ENCODE results near the gene GPC6. TPM values are rescaled to one million over a fixed set of nuclear protein-coding genes. Genes with fewer than 3 reads are reported as not detected.

Gene GPC6
- total and polyA plus RNA-seq, 9 of the 15 experiments (the other 6 are each of a cell fraction or from before 2014, with no cell fraction given), result under 0.01 to 0.20 (median 0.01) TPM; not detected in 4

- no peaks in the 10 kb centered on the region for H3K27me3 ChIP-seq (ENCODE audit: control insufficient read depth in 2 of 2, insufficient read depth in 2 of 2, low read length in 2 of 2)
- H3K36me3 ChIP-seq (ENCODE audit: control insufficient read depth, insufficient read depth, low read length), result no peaks in the 10 kb centered on the region
- H3K4me1 ChIP-seq (replicated peaks in 1 of 2; ENCODE audit: control insufficient read depth in 2 of 2, insufficient read depth in 2 of 2, low read length in 2 of 2), result no peaks in the 10 kb centered on the region
- H3K27ac ChIP-seq (ENCODE audit: extremely low read depth, low read depth, low read length), result no peak overlapping the region
- in situ Hi-C loops (cut with MboI) (no loop called here), intact Hi-C loops (cut with micrococcal nuclease) (no loop called here)
- no peaks in the 10 kb centered on the region; the same call in 1 of the 2 replicates for H3K9me3 ChIP-seq (replicated peaks; ENCODE audit: control insufficient read depth, insufficient read depth, low read depth, low read length)
- H3K79me2 ChIP-seq (ENCODE audit: control insufficient read depth, insufficient read depth, low read length), result no peaks in the 10 kb centered on the region
- WGBS (ENCODE audit: insufficient coverage, low coverage, missing lambda C conversion rate), result 10% methylated on average over 2 of the region's 2 CpGs
- TF ChIP-seq, protein P1, sequence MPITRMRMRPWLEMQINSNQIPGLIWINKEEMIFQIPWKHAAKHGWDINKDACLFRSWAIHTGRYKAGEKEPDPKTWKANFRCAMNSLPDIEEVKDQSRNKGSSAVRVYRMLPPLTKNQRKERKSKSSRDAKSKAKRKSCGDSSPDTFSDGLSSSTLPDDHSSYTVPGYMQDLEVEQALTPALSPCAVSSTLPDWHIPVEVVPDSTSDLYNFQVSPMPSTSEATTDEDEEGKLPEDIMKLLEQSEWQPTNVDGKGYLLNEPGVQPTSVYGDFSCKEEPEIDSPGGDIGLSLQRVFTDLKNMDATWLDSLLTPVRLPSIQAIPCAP (CRISPR knock-in tag; IDR thresholded peaks at IDR 0.05; ENCODE audit: borderline replicate concordance), result no peak
- TF ChIP-seq PCBP1 (IDR thresholded peaks at IDR 0.05; ENCODE audit: low read depth, low read length, poor library complexity, severe bottlenecking), result no peak
- TF ChIP-seq HOXB6 (CRISPR knock-in tag; IDR thresholded peaks at IDR 0.05; ENCODE audit: borderline replicate concordance), result no peak
- TF ChIP-seq, protein P2, sequence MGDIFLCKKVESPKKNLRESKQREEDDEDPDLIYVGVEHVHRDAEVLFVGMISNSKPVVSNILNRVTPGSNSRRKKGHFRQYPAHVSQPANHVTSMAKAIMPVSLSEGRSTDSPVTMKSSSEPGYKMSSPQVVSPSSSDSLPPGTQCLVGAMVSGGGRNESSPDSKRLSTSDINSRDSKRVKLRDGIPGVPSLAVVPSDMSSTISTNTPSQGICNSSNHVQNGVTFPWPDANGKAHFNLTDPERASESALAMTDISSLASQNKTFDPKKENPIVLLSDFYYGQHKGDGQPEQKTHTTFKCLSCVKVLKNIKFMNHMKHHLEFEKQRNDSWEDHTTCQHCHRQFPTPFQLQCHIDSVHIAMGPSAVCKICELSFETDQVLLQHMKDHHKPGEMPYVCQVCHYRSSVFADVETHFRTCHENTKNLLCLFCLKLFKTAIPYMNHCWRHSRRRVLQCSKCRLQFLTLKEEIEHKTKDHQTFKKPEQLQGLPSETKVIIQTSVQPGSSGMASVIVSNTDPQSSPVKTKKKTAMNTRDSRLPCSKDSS (IDR thresholded peaks at IDR 0.05; ENCODE audit: low read depth, partially characterized antibody), result no peak
- TF ChIP-seq CREB1 (IDR thresholded peaks at IDR 0.05), result no peak
- no peak for TF ChIP-seq CREB1 (CRISPR knock-in tag; IDR thresholded peaks at IDR 0.05)
- TF ChIP-seq NCOR1 (IDR thresholded peaks at IDR 0.05), result no peak
- no peak for TF ChIP-seq ZNF696 (CRISPR knock-in tag; conservative IDR thresholded peaks at IDR 0.05)
- no peak for TF ChIP-seq ZNF830 (CRISPR knock-in tag; IDR thresholded peaks at IDR 0.05)
- no peak for TF ChIP-seq KAT8 (IDR thresholded peaks at IDR 0.05; ENCODE audit: low read depth)
- no peak for TF ChIP-seq SIN3B (IDR thresholded peaks at IDR 0.05; ENCODE audit: low read depth)
- no peak for TF ChIP-seq TEAD2 (tag; IDR thresholded peaks at IDR 0.05)
- ATAC-seq (no peak), DNase-seq (ENCODE audit: extremely low read depth in 1 of 4, low spot score in 3 of 4) (no peak), FAIRE-seq (no peak)
- ChIA-PET CTCF (ENCODE audit: low intra/inter-chr PET ratio) (no interaction called here), POLR2A (no interaction called here)
- BruUV-seq (replicated peaks), result no TSS peak
- no peak overlapping the region for H3K9ac ChIP-seq (ENCODE audit: insufficient read depth in 1 of 2, low read depth in 2 of 2, low read length in 2 of 2)
- H3K4me2 ChIP-seq (ENCODE audit: insufficient read depth, low read length), result no peak overlapping the region
- H4K20me1 ChIP-seq (replicated peaks; ENCODE audit: control insufficient read depth, insufficient read depth, low read length), result no peaks in the 10 kb centered on the region
- no peak overlapping the region for H2AFZ ChIP-seq (ENCODE audit: low read depth, low read length)
- H3K4me3 ChIP-seq, result no peak overlapping the region
- no peaks in the 10 kb centered on the region for H3K9me1 ChIP-seq (ENCODE audit: control insufficient read depth, insufficient read depth, low read length)
Observed at GRCh38 chr13:93521307-93521706, 294.7 kb downstream of the GPC6 start.
